GM12872 (cell line): ENCODE measurements around the gene KCNQ1.

Source experiments
- CTCF ChIP-seq: IDR thresholded peaks from 3 replicates; pipeline ENCODE4 v1.5.1; 2011; ENCODE audit warnings: low read depth, mild to moderate bottlenecking, low read length, moderate library complexity; ENCODE audit not compliant: insufficient read depth

The KCNQ1 gene

GRCh38 chr11:2647953-2648352 is 203.1 kb downstream of the KCNQ1 start:
- TF ChIP-seq CTCF = no peak

DNA sequence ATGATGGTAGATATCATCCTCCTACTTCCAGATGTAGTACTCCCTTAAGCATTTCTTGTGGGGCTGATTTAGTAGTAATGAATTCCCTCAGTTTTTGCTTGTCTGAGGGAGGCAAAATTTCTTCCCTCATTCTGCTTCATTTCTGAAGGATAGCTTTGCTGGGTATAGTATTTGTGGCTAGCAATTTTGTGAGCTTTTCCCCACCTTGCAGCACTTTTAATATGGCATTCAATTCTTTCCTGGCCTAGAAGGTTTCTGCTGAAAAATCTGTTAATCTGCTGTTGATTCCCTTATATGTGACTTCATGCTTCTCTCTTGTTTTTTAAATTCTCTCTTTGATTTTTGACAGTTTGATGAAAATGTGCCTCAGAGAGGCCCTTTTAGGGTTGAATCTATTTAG is 204.6 kb downstream of the KCNQ1 start:
- TF ChIP-seq CTCF = no peak

DNA sequence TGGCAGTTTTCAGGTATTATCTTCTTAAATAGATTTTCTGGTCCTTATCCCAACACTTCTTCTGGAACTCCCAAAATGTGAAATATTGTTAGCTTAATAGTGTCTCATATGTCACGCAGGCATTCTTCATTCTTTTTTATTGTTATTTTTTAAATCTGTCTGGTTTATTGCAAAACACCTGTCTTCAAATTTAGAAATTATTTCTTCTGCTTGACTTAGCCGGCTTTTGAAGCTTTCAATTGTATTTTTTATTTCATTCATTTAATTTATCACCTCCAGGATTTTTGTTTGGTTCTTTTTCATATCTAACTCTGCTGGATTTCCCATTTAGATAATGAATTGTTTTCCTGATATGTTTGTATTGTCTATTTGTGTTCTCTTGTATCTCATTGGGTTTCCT is 205.0 kb downstream of the KCNQ1 start:
- TF ChIP-seq CTCF = no peak

GRCh38 chr11:2650343-2650867 is 205.6 kb downstream of the KCNQ1 start:
- no peak for TF ChIP-seq CTCF

DNA sequence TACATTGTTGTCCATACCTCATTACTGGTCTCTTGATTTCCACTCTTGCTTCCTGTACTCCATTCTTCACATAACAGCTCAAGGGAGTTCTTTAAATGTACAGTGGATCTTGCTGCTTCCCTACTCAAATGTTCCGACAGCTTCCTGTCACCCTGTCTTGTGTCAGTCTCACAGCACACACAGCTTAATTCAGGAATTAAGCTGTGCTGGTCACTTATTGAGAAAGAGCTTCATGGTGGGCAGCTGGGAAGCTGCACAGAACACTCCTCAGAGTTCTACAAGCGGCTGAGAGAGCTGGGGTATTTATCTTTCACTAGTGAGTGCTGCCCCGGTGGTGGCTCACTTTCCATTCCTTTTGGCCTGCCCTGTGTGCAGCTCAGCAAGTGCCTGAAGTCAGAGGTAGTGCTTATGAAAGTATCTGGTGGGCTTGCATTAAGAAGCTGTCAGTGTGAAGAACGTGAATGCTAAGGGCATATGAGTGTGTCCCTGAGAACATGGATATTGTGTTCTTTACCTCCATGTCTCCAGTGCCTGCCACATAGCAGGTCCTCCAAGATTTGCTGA is 206.3 kb downstream of the KCNQ1 start:
- no peak for TF ChIP-seq CTCF

DNA sequence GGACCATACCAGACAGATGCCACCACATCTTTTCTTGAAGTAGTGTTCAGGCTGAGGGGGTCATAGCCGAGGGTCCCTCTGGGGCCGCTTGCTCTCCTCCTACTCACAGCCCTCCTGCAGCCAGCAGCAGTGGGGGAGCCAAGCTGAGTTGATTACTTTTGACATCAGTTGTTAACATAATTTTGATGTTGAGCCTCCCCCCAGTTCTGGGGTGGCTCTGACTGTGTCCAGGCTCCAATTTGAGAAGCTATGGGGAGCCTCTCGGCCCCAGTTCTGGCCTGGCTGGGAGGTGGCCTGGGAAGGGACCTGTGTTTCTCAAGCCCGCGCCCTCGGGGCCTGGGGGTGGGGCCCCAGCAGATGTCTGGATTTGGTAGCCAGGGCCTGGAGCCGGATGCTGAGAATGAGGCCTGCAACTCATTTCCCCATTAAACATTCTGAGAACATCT is 207.0 kb downstream of the KCNQ1 start:
- TF ChIP-seq CTCF = no peak

- TF ChIP-seq CTCF = no peak
Observed at GRCh38 chr11:2652333-2653197, 207.8 kb downstream of the KCNQ1 start.
